Measurements from ENCODE around the gene DCTN5. TPM values are rescaled to one million over a fixed set of nuclear protein-coding genes. Genes with fewer than 3 reads are reported as not detected.

DCTN5 gene
- total and polyA plus RNA-seq, 2 of the 13 experiments (the other 11 are each of a cell fraction or from before 2014, with no cell fraction given), result 105 to 207 TPM

GRCh38 chr16:23595951-23596720 is 45.1 kb upstream of the DCTN5 start, which contains the start of gene NDUFAB1 (continued):
- peak; percentile 71 for TF ChIP-seq ZNF253 (CRISPR knock-in tag; IDR thresholded peaks at IDR 0.05; ENCODE audit: borderline replicate concordance)
- TF ChIP-seq ARNT (IDR thresholded peaks at IDR 0.05), result no peak
- TF ChIP-seq CC2D1A (CRISPR knock-in tag; IDR thresholded peaks at IDR 0.05), result no peak; the same call in 1 of the 2 replicates
- no peak; the same call in 1 of the 2 replicates for TF ChIP-seq ZNF761 (CRISPR knock-in tag; conservative IDR thresholded peaks at IDR 0.05)
- peak; percentile 96 for TF ChIP-seq RFXAP (CRISPR knock-in tag; IDR thresholded peaks at IDR 0.05; ENCODE audit: borderline replicate concordance)
- peak; percentile 72; the same call in 1 of the 2 replicates for TF ChIP-seq EHMT2 (IDR thresholded peaks at IDR 0.05; ENCODE audit: borderline replicate concordance, low read depth, low read length)
- TF ChIP-seq ADNP (CRISPR knock-in tag; IDR thresholded peaks at IDR 0.05), result peak; percentile 97
- TF ChIP-seq, protein P1, sequence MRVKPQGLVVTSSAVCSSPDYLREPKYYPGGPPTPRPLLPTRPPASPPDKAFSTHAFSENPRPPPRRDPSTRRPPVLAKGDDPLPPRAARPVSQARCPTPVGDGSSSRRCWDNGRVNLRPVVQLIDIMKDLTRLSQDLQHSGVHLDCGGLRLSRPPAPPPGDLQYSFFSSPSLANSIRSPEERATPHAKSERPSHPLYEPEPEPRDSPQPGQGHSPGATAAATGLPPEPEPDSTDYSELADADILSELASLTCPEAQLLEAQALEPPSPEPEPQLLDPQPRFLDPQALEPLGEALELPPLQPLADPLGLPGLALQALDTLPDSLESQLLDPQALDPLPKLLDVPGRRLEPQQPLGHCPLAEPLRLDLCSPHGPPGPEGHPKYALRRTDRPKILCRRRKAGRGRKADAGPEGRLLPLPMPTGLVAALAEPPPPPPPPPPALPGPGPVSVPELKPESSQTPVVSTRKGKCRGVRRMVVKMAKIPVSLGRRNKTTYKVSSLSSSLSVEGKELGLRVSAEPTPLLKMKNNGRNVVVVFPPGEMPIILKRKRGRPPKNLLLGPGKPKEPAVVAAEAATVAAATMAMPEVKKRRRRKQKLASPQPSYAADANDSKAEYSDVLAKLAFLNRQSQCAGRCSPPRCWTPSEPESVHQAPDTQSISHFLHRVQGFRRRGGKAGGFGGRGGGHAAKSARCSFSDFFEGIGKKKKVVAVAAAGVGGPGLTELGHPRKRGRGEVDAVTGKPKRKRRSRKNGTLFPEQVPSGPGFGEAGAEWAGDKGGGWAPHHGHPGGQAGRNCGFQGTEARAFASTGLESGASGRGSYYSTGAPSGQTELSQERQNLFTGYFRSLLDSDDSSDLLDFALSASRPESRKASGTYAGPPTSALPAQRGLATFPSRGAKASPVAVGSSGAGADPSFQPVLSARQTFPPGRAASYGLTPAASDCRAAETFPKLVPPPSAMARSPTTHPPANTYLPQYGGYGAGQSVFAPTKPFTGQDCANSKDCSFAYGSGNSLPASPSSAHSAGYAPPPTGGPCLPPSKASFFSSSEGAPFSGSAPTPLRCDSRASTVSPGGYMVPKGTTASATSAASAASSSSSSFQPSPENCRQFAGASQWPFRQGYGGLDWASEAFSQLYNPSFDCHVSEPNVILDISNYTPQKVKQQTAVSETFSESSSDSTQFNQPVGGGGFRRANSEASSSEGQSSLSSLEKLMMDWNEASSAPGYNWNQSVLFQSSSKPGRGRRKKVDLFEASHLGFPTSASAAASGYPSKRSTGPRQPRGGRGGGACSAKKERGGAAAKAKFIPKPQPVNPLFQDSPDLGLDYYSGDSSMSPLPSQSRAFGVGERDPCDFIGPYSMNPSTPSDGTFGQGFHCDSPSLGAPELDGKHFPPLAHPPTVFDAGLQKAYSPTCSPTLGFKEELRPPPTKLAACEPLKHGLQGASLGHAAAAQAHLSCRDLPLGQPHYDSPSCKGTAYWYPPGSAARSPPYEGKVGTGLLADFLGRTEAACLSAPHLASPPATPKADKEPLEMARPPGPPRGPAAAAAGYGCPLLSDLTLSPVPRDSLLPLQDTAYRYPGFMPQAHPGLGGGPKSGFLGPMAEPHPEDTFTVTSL (CRISPR knock-in tag; IDR thresholded peaks at IDR 0.05; ENCODE audit: borderline replicate concordance), result peak; percentile 58; the same call in 1 of the 2 replicates
- peak; percentile 95 for TF ChIP-seq PAX8 (CRISPR knock-in tag; IDR thresholded peaks at IDR 0.05; ENCODE audit: borderline replicate concordance)
- TF ChIP-seq HDAC2 (CRISPR knock-in tag; IDR thresholded peaks at IDR 0.05), result peak; percentile 95
- peak; percentile 91; the same call in 1 of the 2 replicates for TF ChIP-seq ZNF337 (CRISPR knock-in tag; IDR thresholded peaks at IDR 0.05; ENCODE audit: borderline replicate concordance, low read depth)
- peak; percentile 36; the same call in 1 of the 2 replicates for TF ChIP-seq U2AF2 (IDR thresholded peaks at IDR 0.05; ENCODE audit: low read depth, low read length)
- peak; percentile 98 for TF ChIP-seq TARDBP (CRISPR knock-in tag; IDR thresholded peaks at IDR 0.05)
- TF ChIP-seq TFDP1 (CRISPR knock-in tag; IDR thresholded peaks at IDR 0.05; ENCODE audit: borderline replicate concordance), result peak; percentile 85
- TF ChIP-seq, protein P2, sequence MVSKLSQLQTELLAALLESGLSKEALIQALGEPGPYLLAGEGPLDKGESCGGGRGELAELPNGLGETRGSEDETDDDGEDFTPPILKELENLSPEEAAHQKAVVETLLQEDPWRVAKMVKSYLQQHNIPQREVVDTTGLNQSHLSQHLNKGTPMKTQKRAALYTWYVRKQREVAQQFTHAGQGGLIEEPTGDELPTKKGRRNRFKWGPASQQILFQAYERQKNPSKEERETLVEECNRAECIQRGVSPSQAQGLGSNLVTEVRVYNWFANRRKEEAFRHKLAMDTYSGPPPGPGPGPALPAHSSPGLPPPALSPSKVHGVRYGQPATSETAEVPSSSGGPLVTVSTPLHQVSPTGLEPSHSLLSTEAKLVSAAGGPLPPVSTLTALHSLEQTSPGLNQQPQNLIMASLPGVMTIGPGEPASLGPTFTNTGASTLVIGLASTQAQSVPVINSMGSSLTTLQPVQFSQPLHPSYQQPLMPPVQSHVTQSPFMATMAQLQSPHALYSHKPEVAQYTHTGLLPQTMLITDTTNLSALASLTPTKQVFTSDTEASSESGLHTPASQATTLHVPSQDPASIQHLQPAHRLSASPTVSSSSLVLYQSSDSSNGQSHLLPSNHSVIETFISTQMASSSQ (IDR thresholded peaks at IDR 0.05; ENCODE audit: low read depth), result no peak
- TF ChIP-seq, protein P2 (CRISPR knock-in tag; IDR thresholded peaks at IDR 0.05; ENCODE audit: borderline replicate concordance), result peak; percentile 84; the same call in 1 of the 2 replicates
- TF ChIP-seq KLF15 (CRISPR knock-in tag; IDR thresholded peaks at IDR 0.05; ENCODE audit: borderline replicate concordance), result peak; percentile 92; the same call in 1 of the 2 replicates
- peak; percentile 82; the same call in 1 of the 2 replicates for TF ChIP-seq NR1H2 (CRISPR knock-in tag; IDR thresholded peaks at IDR 0.05; ENCODE audit: borderline replicate concordance, low read depth)
